GM18858 (cell line): ENCODE measurements around the gene PATJ.
"Not testable (repeated sequence)": the region's sequence is repeated elsewhere in the genome, so short reads cannot be mapped to it uniquely, and the experiment has no call there.

Experiments
- ATAC-seq: cut with Tn5 transposase; IDR thresholded peaks from one replicate; pipeline ENCODE4 v1.9.1; 2021; ENCODE audit not compliant: unreplicated experiment

Gene PATJ

DNA sequence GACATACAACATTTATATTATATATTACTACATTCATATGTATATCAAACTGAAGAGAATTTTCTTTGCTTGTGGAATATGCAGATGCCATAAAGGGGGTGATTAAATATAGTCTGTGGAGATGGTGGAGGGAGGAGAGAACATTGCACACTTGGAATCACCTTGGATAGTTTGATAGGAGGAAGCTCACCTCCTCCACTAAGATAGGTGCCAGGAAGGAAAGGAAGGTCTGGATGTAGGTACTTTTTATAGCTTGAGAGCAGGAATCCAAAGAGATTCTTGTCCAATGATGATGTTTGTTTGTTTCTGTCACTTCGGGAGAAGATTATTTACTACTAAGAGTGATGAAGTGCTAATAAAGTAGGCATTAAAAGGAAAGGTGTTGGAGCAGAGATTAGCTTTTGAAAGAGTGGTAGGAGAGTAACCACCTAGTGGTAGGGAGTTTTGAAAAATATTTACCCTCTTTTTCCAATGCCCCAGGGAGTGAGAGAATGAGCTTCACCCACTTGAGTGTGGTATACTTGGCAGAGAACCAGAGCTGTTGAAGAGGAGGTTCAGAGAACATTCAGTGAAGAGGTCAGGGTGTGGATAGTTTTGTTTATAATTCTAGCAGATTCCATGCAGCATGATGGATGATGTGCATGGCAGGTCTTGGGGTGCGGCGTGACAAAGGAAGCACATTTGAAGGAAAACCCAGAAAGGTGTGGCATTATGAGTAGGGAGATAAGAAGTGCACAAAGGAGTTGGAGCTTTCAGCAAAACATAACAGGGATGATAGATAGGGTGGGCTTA lies 145.0 kb downstream of the PATJ start:
- no peak for ATAC-seq

GRCh38 chr1:61887931-61888564 lies 145.8 kb downstream of the PATJ start:
- no peak for ATAC-seq

DNA sequence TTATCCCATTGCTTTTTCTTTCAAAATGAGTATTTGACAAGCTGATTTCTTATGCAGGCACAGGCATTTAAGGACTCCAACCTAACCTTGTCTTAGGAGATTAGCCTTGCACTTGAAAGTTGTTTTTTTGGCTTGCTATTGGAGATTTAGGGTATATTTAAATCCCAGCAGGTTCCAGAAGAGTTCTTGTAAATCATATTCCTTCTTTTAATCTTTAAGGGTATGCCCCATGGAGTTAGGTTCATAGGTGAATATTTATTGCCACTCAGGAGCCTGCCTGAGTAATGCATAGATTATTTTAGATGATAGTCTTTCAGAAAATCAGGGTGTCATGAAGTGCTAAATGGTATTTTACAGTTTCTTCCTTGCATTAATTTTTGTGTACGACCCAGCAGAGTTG lies 146.5 kb downstream of the PATJ start:
- ATAC-seq: no peak

DNA sequence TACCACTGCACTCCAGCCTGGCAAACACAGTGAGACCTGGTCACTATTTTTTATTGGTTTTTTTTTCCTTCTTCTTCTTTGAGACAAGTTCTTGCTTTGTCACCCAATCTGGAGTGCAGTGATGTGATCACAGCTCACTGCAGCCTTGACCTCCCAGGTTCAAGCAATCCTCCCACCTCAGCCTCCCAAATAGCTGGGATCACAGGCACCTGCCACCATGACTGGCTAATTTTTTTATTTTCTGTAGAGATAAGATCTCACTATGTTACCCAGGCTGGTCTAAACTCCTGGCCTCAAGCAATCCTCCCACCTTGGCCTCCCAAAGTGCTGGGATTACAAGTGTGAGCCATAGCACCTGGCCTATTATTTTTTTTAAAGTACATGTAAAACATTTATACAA lies 148.2 kb downstream of the PATJ start:
- ATAC-seq: not testable (repeated sequence)

DNA sequence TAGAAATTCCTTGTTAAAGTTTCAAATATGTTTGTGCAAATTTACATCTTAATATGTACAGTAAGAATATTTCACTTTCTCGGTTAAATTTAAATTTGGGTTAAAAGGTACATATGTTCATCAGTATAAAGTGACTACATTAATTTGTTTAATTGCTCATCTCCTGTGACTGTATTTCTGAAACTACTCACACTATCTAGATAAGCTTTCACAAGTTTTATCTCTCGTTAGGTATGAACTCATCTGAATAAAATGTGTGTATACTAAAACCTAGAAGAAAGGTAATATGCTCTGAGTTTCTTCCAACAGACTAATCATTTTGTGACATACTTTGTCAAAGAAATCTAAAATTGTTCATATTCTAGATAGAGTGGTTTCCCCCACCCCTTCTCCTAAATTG lies 150.7 kb downstream of the PATJ start:
- no peak for ATAC-seq

DNA sequence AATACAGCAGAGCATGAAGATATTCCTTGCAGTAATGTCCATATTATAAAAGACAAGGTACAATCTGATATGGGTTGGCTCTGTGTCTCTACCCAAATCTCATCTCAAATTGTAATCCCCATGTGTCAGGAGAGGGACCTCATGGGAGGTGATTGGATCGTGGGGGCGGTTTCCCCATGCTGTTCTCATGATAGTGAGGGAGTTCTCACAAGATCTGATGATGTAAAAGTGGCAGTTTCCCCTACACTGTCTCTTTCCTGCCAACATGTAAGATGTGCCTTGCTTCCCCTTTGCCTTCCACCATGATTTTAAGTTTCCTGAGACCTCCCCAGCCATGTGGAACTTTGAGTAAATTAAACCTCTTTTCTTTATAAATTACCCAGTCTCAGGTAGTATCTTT lies 152.0 kb downstream of the PATJ start:
- not testable (repeated sequence) for ATAC-seq

- ATAC-seq: no peak
These were observed 152.9 kb downstream of the PATJ start for GRCh38 chr1:61895175-61895574.

DNA sequence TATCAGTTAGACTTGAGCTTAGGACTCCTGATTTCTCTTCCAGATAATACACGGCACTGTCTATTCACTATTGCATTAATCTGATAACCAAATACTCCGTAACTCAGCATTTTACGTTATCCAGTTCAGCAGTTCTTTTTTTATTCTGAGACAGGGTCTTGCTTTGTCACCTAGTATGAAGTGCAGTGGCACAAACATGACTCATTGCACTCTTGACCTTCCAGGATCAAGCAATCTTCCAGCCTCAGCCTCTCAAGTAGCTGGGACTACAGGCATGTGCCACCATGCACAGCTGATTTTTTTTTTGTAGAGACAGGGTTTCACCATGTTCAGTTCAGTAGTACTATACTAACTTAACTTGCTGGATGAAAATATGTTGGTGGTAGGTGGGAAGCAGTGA lies 156.4 kb downstream of the PATJ start:
- no peak for ATAC-seq

DNA sequence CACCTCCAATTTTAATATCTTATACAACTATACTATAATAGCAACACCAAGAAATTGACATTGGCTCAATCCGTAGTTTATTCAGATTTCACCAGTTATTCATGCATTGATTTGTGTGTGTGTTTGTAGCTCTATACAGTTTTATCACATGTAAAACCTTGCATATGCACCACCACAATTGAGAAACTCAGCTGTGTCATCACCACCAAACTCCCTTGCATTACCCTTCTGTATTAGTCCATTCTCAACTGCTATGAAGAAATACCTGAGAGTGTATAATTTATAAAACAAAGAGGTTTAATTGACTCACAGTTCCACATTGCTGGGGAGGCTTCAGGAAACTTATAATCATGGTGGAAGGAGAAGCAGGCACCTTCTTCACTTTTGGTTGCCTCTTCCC lies 162.1 kb downstream of the PATJ start:
- no peak for ATAC-seq

GRCh38 chr1:61907102-61907501 lies 164.8 kb downstream of the PATJ start:
- no peak for ATAC-seq

DNA sequence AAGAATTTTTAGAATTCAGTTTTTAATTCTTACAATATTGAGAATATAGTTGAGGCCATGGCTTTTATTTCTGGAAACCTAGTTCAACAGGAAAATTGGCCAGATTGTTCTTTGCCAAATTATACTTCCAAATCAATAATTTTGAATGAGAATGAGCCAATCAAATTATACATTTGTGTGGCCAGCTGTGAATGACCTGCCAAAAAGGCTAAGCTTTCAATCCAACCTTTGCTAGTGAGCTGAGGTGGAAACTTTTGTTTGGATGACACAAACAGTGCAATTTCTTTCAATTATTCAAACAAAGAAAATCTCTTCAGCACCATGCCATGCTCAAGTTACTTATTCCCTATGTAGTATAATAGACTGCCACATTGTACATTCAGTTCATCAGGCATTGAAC lies 167.8 kb downstream of the PATJ start:
- no peak for ATAC-seq

DNA sequence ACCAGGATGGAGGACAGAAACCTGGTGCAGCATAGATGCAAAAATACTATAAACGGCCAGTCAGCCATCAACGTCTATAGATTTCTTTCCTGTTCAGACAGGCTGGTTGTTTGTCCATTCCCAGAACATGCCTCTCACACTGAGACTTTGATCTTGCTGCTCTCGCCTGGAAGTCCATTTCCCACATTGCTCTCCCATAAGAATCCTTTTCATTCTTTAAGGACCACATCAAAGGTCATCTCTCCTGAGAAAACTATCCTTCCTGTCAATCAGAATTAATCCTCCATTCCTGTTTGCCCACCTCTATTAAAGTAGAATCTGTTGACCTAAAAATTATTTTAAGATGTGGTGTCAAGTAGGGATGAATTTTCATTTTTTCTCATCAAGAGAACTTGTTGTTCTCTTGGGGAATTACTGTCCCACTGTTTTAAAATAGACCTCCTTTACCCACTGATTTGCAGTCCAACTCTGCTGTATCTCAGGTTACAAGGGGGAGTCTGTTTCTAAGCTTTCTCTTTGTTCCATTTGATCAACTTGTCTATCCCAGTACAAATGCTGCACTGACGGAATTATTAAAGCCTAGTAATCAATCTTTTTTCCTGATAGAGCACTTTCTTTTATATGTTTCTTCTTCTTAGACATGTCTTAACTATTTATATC lies 172.7 kb downstream of the PATJ start:
- ATAC-seq: no peak

GRCh38 chr1:61921435-61921834 lies 179.2 kb downstream of the PATJ start:
- ATAC-seq: no peak

DNA sequence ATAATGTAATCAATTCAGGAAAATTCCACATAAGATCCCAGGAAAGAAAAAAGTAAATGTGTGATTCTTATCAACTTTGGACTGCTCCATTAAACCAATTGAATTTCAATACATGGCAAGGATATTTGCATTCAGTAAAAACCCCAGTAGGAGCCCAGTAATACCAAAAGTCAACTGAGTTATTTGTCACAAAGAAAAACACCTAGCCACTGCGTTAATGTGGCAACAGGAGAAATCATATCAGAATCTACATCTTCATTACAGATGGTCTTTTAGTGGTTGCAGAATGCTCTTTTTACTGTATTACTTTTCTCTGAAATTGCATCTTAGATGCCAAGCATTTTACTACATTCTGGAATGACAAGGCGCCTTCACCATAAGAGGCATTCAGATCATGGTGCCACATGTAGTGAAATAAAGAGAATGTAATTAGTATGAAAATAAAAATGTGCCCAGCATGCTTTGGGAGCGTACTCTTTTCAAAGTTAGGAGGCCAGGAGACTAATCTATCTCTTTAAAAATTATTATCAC lies 180.7 kb downstream of the PATJ start:
- no peak for ATAC-seq

- no peak for ATAC-seq
These were observed 183.5 kb downstream of the PATJ start for GRCh38 chr1:61925591-61926298.

- no peak for ATAC-seq
These were observed 184.3 kb downstream of the PATJ start for GRCh38 chr1:61926597-61926996.

- no peak for ATAC-seq
These were observed 187.9 kb downstream of the PATJ start for GRCh38 chr1:61930116-61930645.

- ATAC-seq: no peak
These were observed 189.5 kb downstream of the PATJ start for GRCh38 chr1:61931587-61932279.

DNA sequence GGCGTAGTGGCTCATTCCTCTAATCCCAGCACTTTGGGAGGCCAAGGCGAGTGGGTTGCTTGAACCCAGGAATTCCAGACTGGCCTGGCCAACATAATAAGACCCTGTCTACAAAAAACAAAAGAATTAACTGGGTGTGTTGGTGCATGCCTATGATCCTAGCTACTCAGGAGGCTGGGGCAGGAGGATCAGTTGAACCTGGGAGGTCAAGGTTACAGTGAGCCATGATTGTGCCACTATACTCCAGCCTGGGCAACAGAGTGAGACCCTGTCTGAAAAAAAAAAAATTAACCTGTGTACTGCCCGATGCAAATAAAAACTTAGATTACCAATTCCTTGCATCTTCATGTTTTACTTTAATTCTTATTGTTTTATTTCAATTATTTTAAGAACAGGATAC lies 193.2 kb downstream of the PATJ start:
- no peak for ATAC-seq

- ATAC-seq: no peak
These were observed 194.6 kb downstream of the PATJ start for GRCh38 chr1:61936839-61937238.
